B cell (primary cell): Measurements from ENCODE around the gene LIMK1. TPM values are rescaled to one million over a fixed set of nuclear protein-coding genes. Genes with fewer than 3 reads are reported as not detected.

Source experiments
- ATAC-seq: fragments of 200-7000 bp; cut with Tn5 transposase; one replicate; pipeline ENCODE4 v1.10.0; 2021; ENCODE audit warnings: low read depth, mild to moderate bottlenecking, moderate number of reproducible peaks, moderate library complexity
- CTCF ChIA-PET: fragments of 350-600 bp; sonication (Branson Sonifier 250); formaldehyde crosslinking; loops from one replicate; lab custom pipeline; 2021; ENCODE audit warnings: antibody characterized with exemption, inconsistent platforms; lab: Charles Lee
- POLR2A ChIA-PET: fragments of 350-600 bp; sonication (Branson Sonifier 250); formaldehyde crosslinking; loops from one replicate; lab custom pipeline; 2021; ENCODE audit warnings: antibody characterized with exemption; lab: Charles Lee
- DNase-seq: peaks from one replicate; pipeline ENCODE4 v3.0.0; 2013
- H2AFZ ChIP-seq: 2 replicates; pipeline ENCODE4 v1.6.1; 2012; ENCODE audit warnings: mild to moderate bottlenecking, low read depth, low read length; ENCODE audit not compliant: insufficient read depth, poor library complexity, severe bottlenecking
- H3K27ac ChIP-seq, 2 donors: 1 replicate in 1 of 2; 2 replicates in 1 of 2; pipeline ENCODE4 v1.5.1; 2012 to 2013; ENCODE audit warnings: low read length in 2 of 2, mild to moderate bottlenecking in 2 of 2, moderate library complexity in 1 of 2
- H3K27me3 ChIP-seq, 4 experiments: fragments of 200-600 bp in 1 of 4; sonication (generic) in 1 of 4; replicated peaks in 1 of 4; 1 replicate in 2 of 4; 2 replicates in 2 of 4; pipeline versions ENCODE4 v1.6.1 to v1.7.0; 2013 to 2016; ENCODE audit warnings: low read length in 3 of 4, mild to moderate bottlenecking in 2 of 4, mixed read lengths in 1 of 4, moderate library complexity in 1 of 4; ENCODE audit not compliant: insufficient read depth in 4 of 4, control insufficient read depth in 3 of 4; ENCODE audit errors: control extremely low read depth in 1 of 4
- H3K36me3 ChIP-seq, 2 experiments: replicated peaks in 1 of 2; 1 replicate in 1 of 2; 2 replicates in 1 of 2; pipeline versions ENCODE4 v1.6.1 to v1.7.1; 2013; ENCODE audit warnings: low read length in 1 of 2; ENCODE audit not compliant: insufficient read depth in 2 of 2, control insufficient read depth in 1 of 2; ENCODE audit errors: control extremely low read depth in 1 of 2, extremely low read depth in 1 of 2
- H3K4me1 ChIP-seq, 2 donors: fragments of 200-600 bp in 1 of 2; sonication (generic) in 1 of 2; 1 replicate in 1 of 2; 2 replicates in 1 of 2; pipeline versions ENCODE4 v1.5.1 to v1.6.1; 2013 to 2017; ENCODE audit warnings: low read length in 2 of 2; ENCODE audit not compliant: control insufficient read depth in 2 of 2, insufficient read depth in 2 of 2
- H3K4me2 ChIP-seq: replicated peaks from 2 replicates; pipeline ENCODE3; 2012; ENCODE audit warnings: mild to moderate bottlenecking, low read depth, low read length; ENCODE audit not compliant: poor library complexity, severe bottlenecking
- H3K4me3 ChIP-seq, 5 experiments: fragments of 200-600 bp in 1 of 5; sonication (generic) in 1 of 5; 1 replicate in 3 of 5; 2 replicates in 2 of 5; pipeline versions ENCODE4 v1.5.1 to v1.7.0; 2011 to 2016; ENCODE audit warnings: low read length in 4 of 5, mild to moderate bottlenecking in 4 of 5, low read depth in 2 of 5, control low read depth in 1 of 5, moderate library complexity in 1 of 5; ENCODE audit not compliant: insufficient read depth in 1 of 5; ENCODE audit errors: control extremely low read depth in 1 of 5, extremely low read depth in 1 of 5
- H3K79me2 ChIP-seq: fragments of 200-600 bp; sonication (generic); one replicate; pipeline ENCODE4 v1.6.0; 2016; ENCODE audit warnings: low read length; ENCODE audit not compliant: control insufficient read depth, insufficient read depth
- H3K9ac ChIP-seq: fragments of 200-600 bp; sonication (generic); 2 replicates; pipeline ENCODE4 v1.6.1; 2017; ENCODE audit warnings: mild to moderate bottlenecking, low read length, moderate library complexity
- H3K9me3 ChIP-seq, 3 donors: one replicate each; pipeline versions ENCODE4 v1.6.1 to v1.7.1; 2013; ENCODE audit warnings: low read length in 2 of 3; ENCODE audit not compliant: control insufficient read depth in 2 of 3, insufficient read depth in 1 of 3; ENCODE audit errors: control extremely low read depth in 1 of 3
- H4K20me1 ChIP-seq: 2 replicates; pipeline ENCODE4 v1.6.0; 2012; ENCODE audit warnings: mild to moderate bottlenecking, low read length; ENCODE audit not compliant: insufficient read depth, control insufficient read depth, poor library complexity, severe bottlenecking
- H3K27ac Mint-ChIP-seq: one replicate; pipeline ENCODE4 v1.8.0; 2021; ENCODE audit warnings: mixed read lengths
- H3K27me3 Mint-ChIP-seq: one replicate; pipeline ENCODE4 v1.8.0; 2021; ENCODE audit warnings: mixed read lengths
- H3K4me1 Mint-ChIP-seq: one replicate; pipeline ENCODE4 v1.8.0; 2021; ENCODE audit warnings: mixed read lengths
- H3K4me3 Mint-ChIP-seq: one replicate; pipeline ENCODE4 v1.8.0; 2021; ENCODE audit warnings: mixed read lengths
- H3K9me3 Mint-ChIP-seq: one replicate; pipeline ENCODE4 v1.8.0; 2022; ENCODE audit warnings: mixed read lengths; ENCODE audit not compliant: insufficient read depth
- CTCF ChIP-seq: fragments of 200-600 bp; IDR thresholded peaks from one replicate; pipeline ENCODE4 v1.8.0; 2022; ENCODE audit warnings: antibody characterized with exemption, mild to moderate bottlenecking
- EZH2 ChIP-seq: IDR thresholded peaks from 2 replicates; pipeline ENCODE4 v1.6.1; 2012; ENCODE audit warnings: borderline replicate concordance, low read depth, mild to moderate bottlenecking, moderate library complexity, low read length; ENCODE audit not compliant: insufficient read depth, poor library complexity, severe bottlenecking
- WGBS: methylation state at CpG from one replicate; pipeline ENCODE4 v1.1.5; 2013; ENCODE audit warnings: missing lambda C conversion rate; ENCODE audit not compliant: insufficient coverage; 5-methylcytosine and 5-hydroxymethylcytosine counted together
- intact Hi-C: fragments of 100-400 bp; cut with micrococcal nuclease; formaldehyde crosslinking; loops from one replicate; pipeline ENCODE4 v1.10.0; 2022
- polyA plus RNA-seq: library from polyadenylated mRNA; depleted of rRNA; stranded (reverse); fragments of >200 nt; gene quantifications from 2 replicates; pipeline ENCODE4 v1.2.3, GENCODE V29; 2012
- total RNA-seq, 2 donors: library from RNA; stranded (reverse); fragments of 120-200 nt in 1 of 2; gene quantifications; 1 replicate in 1 of 2; 2 replicates in 1 of 2; pipeline versions ENCODE4 v1.2.3 to v1.2.4, GENCODE V29; 2013 to 2022

Gene LIMK1
- total and polyA plus RNA-seq, 2 donors (not counting 1 experiment from before 2014, with no cell fraction given) = 38.7 to 70.8 TPM

GRCh38 chr7:74101061-74101681, 17.6 kb downstream of the LIMK1 start:
- peaks cover 0 to 9% (median 0%) of the 10 kb centered on the region in 3 donors for H3K9me3 ChIP-seq
- peaks cover 34% of the 10 kb centered on the region for H3K4me1 Mint-ChIP-seq
- no peaks in the 10 kb centered on the region for H4K20me1 ChIP-seq
- DNase-seq = peak; percentile 93
- H3K27me3 ChIP-seq = no peaks in the 10 kb centered on the region
- H3K9me3 Mint-ChIP-seq = no peaks in the 10 kb centered on the region
- POLR2A ChIA-PET = interaction anchor here (0.6 to 1.7 kb wide), 6 partner anchors 18 to 299 kb away, joined by 3 to 8 read pairs (median 4); partner anchors contain the start of genes EIF4H and LIMK1
- H3K9ac ChIP-seq = no peak overlapping the region
- peak overlapping the region; percentile 85 to 88 for H3K27ac ChIP-seq
- peaks cover 23 to 27% of the 10 kb centered on the region in 2 donors for H3K4me1 ChIP-seq
- ATAC-seq = peak; percentile 81
- H3K4me2 ChIP-seq = peak overlapping the region; percentile 26
- intact Hi-C loops = loop anchor here (1.0 to 2.0 kb wide), 4 partner anchors 8 to 74 kb away; partner anchors contain the start of gene EIF4H
- H3K27ac Mint-ChIP-seq = peak overlapping the region; percentile 98
- H3K36me3 ChIP-seq = peaks cover 1 to 45% of the 10 kb centered on the region in 2 experiments
- no peaks in the 10 kb centered on the region for H3K27me3 Mint-ChIP-seq
- H3K4me3 Mint-ChIP-seq = peak overlapping the region; percentile 64
- TF ChIP-seq EZH2 (no peak), CTCF (no peak)
- H2AFZ ChIP-seq = no peak overlapping the region
- WGBS = 8% methylated on average over 6 of the region's 8 CpGs
- peaks cover 3% of the 10 kb centered on the region for H3K79me2 ChIP-seq
- CTCF ChIA-PET = interaction anchor here (0.5 to 3.1 kb wide), 8 partner anchors 9 to 300 kb away, joined by 3 to 11 read pairs (median 6); partner anchors contain the start of genes EIF4H and LIMK1
- no peak overlapping the region for H3K4me3 ChIP-seq

GRCh38 chr7:74103219-74103772, 19.7 kb downstream of the LIMK1 start:
- H3K36me3 ChIP-seq = peaks cover 1 to 50% of the 10 kb centered on the region in 2 experiments
- H3K9ac ChIP-seq = no peak overlapping the region
- H4K20me1 ChIP-seq = no peaks in the 10 kb centered on the region
- Mint-ChIP-seq H3K4me3 (no peak overlapping the region), H3K9me3 (no peaks in the 10 kb centered on the region), H3K4me1 (peaks cover 28% of the 10 kb centered on the region), H3K27me3 (no peaks in the 10 kb centered on the region), H3K27ac (no peak overlapping the region)
- no peak overlapping the region for H2AFZ ChIP-seq
- peaks cover 23 to 27% of the 10 kb centered on the region in 2 donors for H3K4me1 ChIP-seq
- H3K79me2 ChIP-seq = peaks cover 3% of the 10 kb centered on the region
- TF ChIP-seq CTCF (no peak), EZH2 (no peak)
- CTCF ChIA-PET = no interaction called here
- ATAC-seq = no peak
- no peak overlapping the region for H3K27ac ChIP-seq
- intact Hi-C loops = no loop called here
- peaks cover 0 to 9% (median 0%) of the 10 kb centered on the region in 3 donors for H3K9me3 ChIP-seq
- POLR2A ChIA-PET = no interaction called here
- WGBS = 100% methylated on average over 4 of the region's 6 CpGs
- no peak overlapping the region for H3K4me3 ChIP-seq
- H3K27me3 ChIP-seq = no peaks in the 10 kb centered on the region
- DNase-seq = no peak
- H3K4me2 ChIP-seq = no peak overlapping the region
